Jurkat, Clone E6-1 (cell line): ENCODE measurements around the gene CCDC28B.

Source experiments
- DNase-seq: peaks from one replicate; pipeline ENCODE4 v3.0.0-alpha.2; 2011; ENCODE audit warnings: low read depth, low spot score
- H3K4me3 ChIP-seq: 2 replicates; pipeline ENCODE4 v1.5.1; 2011; ENCODE audit warnings: mild to moderate bottlenecking, low read length, control low read depth, moderate library complexity

The CCDC28B gene

GRCh38 chr1:32216566-32216965, 16.2 kb downstream of the CCDC28B start:
- no peak overlapping the region for H3K4me3 ChIP-seq
- no peak for DNase-seq

DNA sequence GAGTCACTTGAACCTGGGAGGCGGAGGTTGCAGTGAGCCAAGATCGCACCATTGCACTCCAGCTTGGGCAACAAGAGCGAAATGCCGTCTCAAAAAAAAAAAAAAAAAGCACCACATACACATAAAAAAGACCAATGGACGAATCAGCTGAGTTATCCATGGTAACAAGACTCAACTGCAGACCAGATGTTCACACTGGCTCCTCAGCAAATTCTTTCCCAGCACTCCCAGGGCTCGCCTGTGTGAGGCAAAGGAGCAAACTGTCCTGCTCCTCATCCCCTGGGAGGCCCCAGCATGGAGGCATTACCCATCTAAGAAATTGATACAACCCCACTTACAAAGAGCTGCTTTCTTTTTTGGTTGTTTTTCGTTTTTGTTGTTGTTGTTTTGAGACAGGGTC, 18.6 kb downstream of the CCDC28B start:
- DNase-seq, result no peak
- H3K4me3 ChIP-seq, result no peak overlapping the region

DNA sequence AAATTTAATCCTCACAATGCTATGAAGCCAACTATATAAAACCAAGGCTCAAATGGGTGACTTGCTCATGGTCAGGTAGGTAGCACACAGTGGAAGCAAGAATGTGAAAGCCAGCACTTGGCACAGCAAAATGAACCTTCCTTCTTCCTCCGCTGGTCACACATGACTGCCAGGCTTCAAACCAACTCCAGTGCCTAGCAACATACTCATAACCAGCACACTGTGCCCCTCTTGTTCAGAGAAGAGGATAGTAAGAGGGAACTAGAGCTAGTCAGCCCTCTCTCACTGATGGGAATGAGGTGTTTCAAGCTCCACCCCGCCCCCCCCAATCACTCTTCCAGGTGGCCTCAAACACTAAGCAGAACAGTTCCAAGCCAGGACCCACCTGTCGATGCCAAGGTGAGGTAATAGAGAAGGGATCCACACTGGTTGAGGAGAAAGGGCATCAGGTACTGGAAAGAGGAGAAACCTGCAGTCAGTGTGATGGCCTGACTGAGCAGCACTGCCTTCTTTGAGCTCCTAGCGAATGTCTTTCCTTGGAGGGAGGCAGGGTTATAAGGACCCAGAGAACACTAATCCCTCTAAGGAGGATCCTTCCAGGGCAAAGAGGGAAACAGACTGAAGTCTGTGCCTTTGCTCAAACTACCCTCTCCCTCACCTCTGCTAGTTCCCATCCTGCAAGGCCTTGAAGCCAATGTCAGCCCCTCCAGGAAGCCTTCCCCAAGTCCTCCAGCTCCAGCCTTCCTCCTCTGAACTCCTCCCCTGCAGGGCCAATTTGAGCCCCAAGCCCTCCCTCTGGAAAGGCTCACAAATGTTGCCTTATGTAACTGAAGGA, 20.6 kb downstream of the CCDC28B start:
- peak overlapping the region; percentile 99 for H3K4me3 ChIP-seq
- no peak for DNase-seq

GRCh38 chr1:32221581-32221979, 21.2 kb downstream of the CCDC28B start:
- H3K4me3 ChIP-seq, result peak overlapping the region; percentile 99
- no peak for DNase-seq

GRCh38 chr1:32221980-32222755, 21.8 kb downstream of the CCDC28B start, which contains the start of the genes EIF3I and TMEM234:
Gene EIF3I, plus strand, starts transcription at chr1:32222407. Its CDS starts 35 bp downstream, at chr1:32222442.
Gene TMEM234, minus strand, starts transcription at chr1:32222353. Its CDS starts 31 bp downstream, at chr1:32222322.
- peak; percentile 90 for DNase-seq
- peak within 1 kb of the TSS; percentile 99 for H3K4me3 ChIP-seq

DNA sequence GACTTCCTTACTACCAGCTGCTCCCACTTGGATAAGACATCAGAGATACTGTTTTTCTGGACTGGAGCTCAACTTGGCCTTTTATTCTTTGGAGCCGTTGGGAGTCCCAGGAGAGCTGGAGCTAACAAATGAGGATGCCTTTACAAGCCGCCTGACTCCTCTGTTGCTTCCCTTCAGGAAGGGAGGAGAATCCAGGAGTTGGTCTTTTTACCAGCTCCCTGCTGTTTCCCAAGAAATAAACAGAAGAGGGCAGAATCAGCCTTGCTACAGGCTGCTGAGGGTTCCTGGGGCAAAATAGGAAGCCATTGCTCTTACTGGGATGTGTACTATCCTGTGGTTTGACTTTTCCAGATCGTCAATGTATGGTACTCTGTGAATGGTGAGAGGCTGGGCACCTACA, 23.3 kb downstream of the CCDC28B start:
- H3K4me3 ChIP-seq, result peak overlapping the region; percentile 23

DNA sequence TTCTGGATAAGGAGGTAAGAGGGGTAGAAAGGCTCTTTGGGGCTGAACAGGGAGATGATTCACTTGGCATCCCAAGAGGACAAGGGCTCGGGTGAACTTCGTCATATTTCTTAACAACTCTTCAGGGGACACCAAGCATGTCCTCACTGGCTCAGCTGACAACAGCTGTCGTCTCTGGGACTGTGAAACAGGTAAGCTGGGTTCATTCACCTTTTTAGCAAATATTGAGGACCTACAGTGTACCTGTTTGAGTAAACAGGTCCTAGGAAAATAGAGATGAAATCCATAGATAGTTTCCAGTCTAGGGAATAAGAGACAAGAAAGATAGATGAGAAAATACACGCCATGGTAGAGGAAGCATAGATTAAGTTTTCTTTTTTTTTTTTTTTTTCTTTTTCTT, 23.9 kb downstream of the CCDC28B start:
- no peak overlapping the region for H3K4me3 ChIP-seq
- no peak for DNase-seq

More for the DNA sequence above, 23.3 kb downstream of the CCDC28B start:
- no peak for DNase-seq

- H3K4me3 ChIP-seq, result no peak overlapping the region
- DNase-seq, result no peak
These were observed 28.4 kb downstream of the CCDC28B start for GRCh38 chr1:32228771-32229170.

GRCh38 chr1:32231843-32232432, 31.5 kb downstream of the CCDC28B start:
- no peak for DNase-seq
- H3K4me3 ChIP-seq, result no peak overlapping the region

DNA sequence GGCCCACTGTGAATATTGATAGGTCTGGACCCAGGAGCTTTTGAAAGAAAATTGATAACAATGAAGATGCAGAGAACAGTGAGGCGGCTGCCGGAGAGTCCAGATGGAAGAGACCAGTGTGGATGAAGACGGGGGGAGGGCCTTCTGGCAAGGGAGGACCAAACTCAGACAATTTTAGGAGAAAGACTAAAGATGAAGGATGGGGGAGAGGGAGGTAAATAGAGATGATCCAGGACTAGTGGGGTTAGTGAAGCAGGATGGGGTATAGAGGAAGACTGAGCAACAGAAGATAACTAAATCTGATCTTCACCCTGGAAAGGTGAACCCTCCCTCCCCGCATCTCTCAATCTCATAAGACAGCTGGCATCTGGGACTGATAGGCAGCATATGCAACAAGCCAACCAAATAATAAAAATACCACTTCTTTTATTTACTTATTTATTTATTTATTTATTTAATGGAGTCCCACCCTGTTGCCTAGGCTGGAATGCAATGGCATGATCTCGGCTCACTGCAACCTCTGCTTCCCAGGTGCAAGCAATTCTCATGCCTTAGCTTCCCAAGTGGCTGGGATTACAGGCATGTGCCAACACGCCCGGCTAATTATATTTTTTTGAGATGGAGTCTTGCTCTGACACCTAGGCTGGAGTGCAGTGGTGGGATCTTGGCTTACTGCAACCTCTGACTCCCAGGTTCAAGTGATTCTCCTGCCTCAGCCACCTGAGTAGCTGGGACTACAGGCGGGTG, 32.3 kb downstream of the CCDC28B start:
- H3K4me3 ChIP-seq, result no peak overlapping the region
- DNase-seq, result no peak

GRCh38 chr1:32234792-32235191, 34.4 kb downstream of the CCDC28B start:
- H3K4me3 ChIP-seq, result no peak overlapping the region
- no peak for DNase-seq

DNA sequence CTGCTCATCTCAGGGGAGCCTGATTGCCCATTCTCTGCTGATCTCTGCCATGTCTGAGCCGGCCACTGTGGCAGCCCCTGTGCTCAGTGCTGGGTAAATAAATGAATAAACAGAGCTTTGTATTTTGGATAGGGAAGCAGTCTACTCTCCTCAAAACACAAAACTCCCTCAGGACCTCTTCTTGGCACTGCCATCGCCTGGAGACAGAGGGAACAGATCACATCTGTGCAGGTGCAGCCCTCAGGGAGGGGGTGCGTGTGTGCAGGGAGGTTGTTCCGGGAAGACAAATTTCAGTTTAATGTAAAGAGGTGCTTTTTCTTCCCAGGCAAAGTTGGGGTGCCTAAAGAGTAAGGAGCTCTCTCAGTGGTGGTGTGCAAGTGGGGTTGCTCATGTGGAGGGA, 38.9 kb downstream of the CCDC28B start:
- no peak for DNase-seq
- H3K4me3 ChIP-seq, result no peak overlapping the region

- no peak for DNase-seq
- peak overlapping the region; percentile 48; the same call in 1 of the 2 replicates for H3K4me3 ChIP-seq
These were observed 39.4 kb downstream of the CCDC28B start for GRCh38 chr1:32239790-32240139.

DNA sequence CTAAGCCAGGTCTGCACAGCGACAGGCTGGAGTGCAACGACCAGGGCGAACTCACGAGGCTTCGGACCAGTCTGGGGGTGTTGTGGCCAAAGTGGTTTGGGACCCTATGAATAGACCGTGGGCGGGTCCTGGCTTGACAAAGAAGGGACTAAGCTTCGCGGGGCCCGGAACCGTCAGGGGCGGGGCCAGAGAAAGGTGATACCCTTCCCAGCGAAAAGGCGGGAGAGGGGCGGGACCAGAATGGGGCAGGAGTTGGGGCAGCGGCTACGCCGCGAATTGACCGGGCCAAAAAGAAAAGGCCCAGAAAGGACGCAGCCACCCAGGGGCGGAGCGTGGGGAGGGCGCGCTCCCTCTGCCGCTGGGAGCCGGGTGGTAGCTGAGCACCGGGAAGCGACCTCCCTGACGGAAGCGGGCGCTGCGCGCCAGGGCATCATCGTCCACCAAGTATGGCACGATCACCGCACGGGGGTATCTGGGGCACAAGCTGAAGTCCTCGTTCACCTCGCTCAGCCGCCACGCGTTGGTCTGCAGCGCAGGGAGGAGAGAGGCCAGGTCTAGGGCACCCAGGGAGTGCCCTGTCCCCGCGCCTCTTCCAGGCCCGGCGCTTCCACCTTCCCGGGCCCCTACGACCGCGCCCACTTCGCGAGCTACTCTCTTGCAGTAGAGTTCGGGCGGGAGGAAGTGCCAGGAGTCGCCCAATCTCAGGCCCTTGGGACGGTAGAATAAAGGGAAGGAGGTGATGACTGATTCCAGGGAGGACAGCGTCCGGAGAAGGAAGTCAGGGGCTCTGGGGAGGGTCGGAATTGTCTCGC, 40.0 kb downstream of the CCDC28B start:
- peak overlapping the region; percentile 48 for H3K4me3 ChIP-seq
- no peak for DNase-seq

DNA sequence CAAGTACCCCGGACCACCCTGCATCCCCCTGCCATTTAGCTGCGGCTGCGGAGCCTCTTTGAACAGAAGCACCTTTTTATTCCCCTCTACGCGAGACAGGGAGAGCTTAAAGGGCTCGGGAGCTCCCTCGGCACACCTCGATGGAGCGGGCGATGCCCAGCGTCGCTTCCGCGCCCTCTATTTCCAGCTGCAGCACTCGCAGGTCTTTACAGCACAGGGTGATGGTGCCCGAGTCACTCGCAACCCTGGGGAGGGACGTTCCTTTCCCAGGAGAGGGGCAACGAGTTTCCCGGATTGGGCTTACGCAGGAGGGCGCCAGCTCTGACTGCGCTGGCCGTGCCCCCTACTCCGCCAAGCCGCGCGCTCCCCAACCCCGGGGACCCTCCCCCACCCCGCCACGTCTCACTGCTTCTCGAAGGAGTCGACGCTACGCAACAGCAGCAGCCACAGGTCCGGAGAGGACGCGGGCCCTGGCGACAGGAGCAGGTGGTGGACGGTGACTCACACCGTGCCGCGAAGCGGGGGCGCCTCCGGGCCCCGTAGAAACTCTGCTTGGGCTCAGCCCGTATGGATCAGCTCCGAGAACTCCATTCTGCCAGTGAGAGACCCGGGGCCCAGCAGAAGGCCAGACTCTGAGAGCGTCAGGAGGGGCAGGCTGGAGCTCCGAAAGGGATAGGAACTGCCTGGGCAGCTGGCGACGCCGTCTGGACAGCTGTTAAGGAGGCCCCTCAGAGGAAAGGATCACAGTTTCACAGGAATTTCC, 40.8 kb downstream of the CCDC28B start:
- DNase-seq, result no peak
- no peak overlapping the region; the same call in 1 of the 2 replicates for H3K4me3 ChIP-seq

GRCh38 chr1:32242341-32242851, 42.0 kb downstream of the CCDC28B start:
- DNase-seq, result no peak

DNA sequence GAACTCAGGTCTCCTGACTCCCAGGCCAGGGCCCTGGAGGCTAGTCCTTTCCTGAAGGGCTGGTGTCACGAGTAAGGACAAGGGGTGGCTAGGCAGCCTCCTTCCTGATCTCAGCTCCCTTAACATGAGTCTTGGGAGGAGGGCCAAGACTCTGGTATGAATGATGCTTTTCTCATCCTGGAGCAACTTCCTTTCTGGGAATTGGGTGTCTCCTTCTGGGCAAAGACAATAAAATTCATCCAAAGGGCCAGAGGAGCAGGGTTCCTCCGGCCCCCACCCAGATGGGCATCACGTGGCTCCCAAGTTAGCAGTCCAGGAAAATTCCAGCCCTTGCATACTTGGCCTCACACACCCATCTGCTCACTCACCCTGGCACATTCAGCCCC, 46.5 kb downstream of the CCDC28B start, which contains the start of gene FAM167B:
Gene FAM167B, plus strand, starts transcription at position 335 of the 386 bp plus-strand sequence. CDS start 200 bp downstream, outside the sequence.
- H3K4me3 ChIP-seq, result peak within 1 kb of the TSS; percentile 43
- no peak for DNase-seq

More at GRCh38 chr1:32242341-32242851, 42.0 kb downstream of the CCDC28B start:
- no peak overlapping the region for H3K4me3 ChIP-seq
